Fibroblast of skin of right biceps (primary cell): ENCODE measurements around the gene FSTL5.
"Not testable (repeated sequence)": the region's sequence is repeated elsewhere in the genome, so short reads cannot be mapped to it uniquely, and the experiment has no call there.

ENCODE experiments used
- DNase-seq: peaks from one replicate; pipeline ENCODE4 v3.0.0-alpha.2; 2013

Gene FSTL5

GRCh38 chr4:161823450-161823849 is 340.4 kb downstream of the FSTL5 start:
- DNase-seq, result no peak

GRCh38 chr4:161822174-161822573 is 341.6 kb downstream of the FSTL5 start:
- no peak for DNase-seq

DNA sequence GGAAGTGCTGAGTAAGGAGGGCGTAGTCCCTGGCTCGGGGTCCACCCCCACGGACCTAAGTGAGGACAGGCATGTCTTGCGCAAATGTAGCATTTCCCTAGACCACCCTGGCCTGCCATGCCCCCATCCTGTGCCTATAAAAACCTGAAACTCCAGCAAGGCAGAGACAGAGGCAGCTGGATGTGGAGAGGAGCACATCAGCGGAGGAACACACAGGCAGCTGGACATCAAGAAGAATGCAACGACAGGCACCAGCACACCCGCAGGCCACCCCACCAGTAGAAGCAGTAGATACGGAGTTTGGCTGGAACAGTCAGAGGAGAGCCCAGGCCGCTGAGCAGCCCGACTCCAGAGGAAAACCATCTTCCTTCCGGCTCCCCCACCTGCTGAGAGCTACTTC is 345.9 kb downstream of the FSTL5 start:
- no peak for DNase-seq

DNA sequence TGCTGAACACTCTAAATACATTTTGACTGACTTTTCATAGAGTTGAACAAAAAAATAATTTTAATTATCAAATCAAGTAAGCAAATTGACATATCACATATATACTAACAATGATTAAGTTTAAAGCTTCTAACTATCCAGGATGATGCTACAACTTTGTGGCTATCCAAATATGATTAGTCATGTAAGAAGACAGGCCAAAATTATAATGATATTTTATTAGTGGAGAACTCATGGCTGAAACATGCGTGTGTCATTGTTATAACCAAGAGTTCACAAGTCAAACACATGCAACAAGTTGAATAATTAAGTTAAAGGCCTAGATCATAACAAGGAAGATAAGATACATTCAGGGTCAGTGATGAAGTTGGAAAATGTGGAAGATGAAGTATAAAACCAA is 346.8 kb downstream of the FSTL5 start:
- peak; percentile 1 for DNase-seq

GRCh38 chr4:161815841-161816240 is 348.0 kb downstream of the FSTL5 start:
- no peak for DNase-seq

- DNase-seq, result no peak
Observed at GRCh38 chr4:161813889-161814288, 349.9 kb downstream of the FSTL5 start.

- DNase-seq, result no peak
Observed at GRCh38 chr4:161813389-161813788, 350.4 kb downstream of the FSTL5 start.

DNA sequence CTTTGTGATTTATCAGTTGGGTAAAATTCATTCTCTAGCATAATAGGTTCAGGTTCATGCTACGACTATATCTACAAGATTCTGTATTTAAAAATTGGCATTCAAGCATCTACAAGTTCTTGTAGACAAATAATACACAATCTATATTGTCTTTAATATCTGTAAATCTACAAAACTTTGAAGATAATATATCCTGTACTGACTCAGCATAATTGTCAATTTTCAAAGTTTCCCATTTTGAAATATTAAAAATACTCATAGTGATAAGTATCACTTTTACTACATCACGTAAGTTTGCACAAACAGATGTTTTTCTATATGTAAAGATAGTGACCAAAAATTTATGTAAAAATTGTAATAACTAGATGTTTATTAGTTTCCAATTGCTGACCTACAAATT is 360.6 kb downstream of the FSTL5 start:
- no peak for DNase-seq

DNA sequence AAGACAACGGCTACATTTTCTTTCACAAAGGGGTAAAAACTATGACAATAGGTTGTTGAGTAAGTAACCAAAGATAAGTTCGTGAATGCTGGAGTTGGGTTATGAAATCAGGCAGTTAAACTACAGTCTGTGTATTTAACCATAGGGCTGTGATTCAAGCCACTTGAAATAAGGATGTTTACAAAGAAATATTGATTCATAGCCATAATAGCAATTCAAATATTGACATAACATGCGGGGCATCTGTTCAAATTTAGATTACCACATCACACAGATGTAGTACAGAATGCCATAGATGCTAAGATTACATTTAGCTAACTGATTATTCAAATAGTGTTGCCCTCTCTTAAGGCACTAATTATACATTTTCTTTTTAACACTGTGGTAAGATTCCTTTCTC is 364.1 kb downstream of the FSTL5 start:
- no peak for DNase-seq

DNA sequence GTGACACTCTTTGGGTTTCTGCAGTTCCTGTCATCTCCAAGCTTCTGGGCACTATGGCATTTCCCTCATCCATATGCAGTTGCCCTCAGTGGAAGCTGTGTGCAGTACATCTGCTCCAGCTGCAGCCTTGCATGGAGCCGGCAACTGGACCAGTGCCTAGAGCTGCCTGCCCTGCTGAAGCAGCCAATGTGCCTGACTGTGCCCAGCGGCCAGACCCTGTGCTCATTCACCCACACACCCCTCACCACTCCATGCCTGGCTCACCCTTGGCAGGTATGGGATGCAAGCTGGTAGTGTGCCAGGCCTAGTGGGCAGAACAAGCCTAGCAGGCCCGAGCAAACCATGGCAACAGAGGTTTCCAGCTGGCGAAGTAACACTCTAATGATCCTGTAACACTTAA is 370.8 kb downstream of the FSTL5 start:
- DNase-seq, result no peak

DNA sequence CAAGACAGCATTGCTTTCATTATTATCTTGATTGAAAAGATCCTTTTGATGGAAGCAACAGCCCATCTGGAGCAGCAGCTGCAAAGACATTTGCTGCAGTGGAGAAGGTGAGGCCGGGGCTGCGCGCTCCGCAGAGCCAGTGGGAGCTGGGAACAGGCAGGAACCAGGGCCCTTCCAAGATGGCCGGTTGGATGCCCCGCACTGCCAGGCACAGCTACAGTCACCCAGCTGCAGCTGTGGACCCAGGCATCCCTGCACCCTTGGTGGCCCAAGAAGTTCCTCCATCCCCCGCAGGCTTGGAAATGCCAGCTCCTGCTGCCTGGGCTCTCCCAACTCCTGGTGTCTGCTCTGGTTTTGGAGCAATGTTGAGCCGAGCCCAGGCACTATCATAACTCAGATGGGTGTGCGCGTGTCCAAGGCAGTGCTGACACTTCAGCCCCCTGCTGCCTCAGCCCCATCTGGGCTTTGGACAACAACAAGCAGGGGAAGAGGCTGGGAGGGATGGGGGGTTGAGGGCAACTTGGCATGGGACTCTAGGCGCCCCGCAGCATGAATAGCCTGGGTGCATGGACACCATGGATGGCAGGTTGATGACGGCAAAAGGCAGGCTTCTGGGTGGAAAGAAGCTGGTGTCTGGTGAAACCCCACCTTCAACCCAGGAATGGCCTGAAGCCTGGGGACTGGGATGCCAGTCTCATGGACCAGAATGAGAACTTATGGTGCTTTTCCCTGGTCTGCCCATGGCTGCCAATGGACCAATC is 371.8 kb downstream of the FSTL5 start:
- DNase-seq, result no peak

DNA sequence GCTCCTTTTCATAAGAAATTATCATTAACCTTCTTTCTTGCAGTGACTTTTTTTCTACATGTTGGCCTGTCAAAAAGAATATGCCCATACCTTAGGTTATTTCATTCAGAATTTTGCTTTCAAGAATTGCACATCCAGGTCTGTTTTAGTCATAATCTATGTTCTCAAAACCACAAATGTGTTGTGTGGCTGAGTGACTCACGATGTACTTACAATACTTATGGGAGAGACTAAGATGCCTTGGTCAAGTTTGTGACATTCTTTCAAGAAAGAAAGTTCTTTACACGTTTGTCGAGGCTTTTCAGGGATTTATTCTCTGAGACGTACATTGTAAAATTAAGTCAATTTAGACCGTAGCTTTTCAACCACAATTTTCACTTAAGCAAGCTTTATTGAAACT is 396.7 kb downstream of the FSTL5 start:
- DNase-seq, result peak; percentile 73

- peak; percentile 43 for DNase-seq
Observed at GRCh38 chr4:161762796-161763195, 401.0 kb downstream of the FSTL5 start.

- no peak for DNase-seq
Observed at GRCh38 chr4:161760008-161760407, 403.8 kb downstream of the FSTL5 start.

GRCh38 chr4:161758412-161758811 is 405.4 kb downstream of the FSTL5 start:
- not testable (repeated sequence) for DNase-seq

- no peak for DNase-seq
Observed at GRCh38 chr4:161728929-161729328, 434.9 kb downstream of the FSTL5 start.

DNA sequence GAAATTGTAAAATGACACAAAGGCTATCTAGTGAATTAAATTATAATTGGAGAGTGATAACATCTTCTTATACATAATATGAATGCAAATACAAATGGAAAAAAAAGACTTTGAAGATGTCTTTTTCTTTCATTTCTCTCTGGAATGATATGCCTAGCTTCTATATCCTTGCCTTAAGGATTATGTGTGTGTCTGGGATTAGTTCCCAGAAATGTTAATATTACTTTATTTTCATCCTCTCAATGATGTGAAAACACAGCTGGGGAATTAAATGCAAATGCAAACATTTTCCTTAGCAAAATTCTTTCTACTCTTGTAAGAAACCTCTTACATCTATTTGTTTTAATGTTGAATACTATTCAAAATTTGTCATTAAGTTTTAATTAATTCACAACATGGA is 441.9 kb downstream of the FSTL5 start:
- no peak for DNase-seq

DNA sequence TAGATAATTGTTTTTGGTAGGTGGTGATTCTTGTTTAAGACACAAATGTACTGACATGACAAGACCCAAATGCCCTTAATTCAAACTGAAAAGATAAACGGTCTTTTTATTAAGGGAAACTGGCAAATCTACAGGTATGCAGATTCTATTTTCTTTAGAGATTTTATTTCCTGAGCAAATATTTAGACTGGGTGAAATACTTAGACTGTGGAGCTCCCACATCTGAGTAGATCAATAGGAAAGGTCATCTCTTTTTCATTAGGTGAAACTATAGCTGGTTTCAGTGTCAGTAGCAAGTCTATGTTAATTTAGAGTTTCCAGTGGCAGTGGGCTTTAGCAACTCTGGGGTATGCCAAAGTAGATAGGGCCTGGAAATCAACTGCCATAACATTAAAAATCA is 446.7 kb downstream of the FSTL5 start:
- DNase-seq, result no peak

- DNase-seq, result peak; percentile 25
Observed at GRCh38 chr4:161714931-161715330, 448.9 kb downstream of the FSTL5 start.

DNA sequence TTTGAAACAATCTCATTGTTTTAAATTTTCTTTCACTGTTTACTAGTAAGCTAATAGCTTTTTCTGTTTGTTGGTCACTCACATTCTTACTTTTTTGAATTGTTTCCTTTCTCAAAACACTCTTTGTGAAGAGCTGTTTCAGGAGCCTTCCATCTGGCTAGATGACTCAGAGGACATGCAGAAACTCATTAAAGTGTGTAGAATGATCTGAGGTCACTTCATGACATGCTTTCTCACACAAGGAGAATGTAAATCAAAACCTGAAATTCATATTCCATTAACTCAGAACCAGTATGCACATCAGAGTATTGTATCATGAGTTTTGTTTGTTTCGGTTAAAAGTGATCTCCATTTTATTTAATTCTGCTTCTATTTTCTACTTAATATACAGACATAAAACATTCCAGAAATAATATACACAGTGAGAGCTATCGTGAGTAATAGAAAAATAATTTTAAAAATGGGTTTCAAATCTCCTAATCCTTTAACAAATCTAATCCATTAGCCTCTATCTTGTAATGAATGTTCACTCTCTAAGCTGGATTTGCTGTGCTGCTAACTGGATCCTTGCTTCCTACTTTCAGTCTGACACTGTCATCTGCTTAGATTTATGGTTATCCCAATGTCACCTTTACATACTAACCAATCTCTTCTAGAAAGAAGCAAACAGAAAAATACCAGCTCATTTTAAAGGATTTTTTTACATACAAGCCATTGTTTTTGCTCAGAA is 449.6 kb downstream of the FSTL5 start:
- DNase-seq, result peak; percentile 89

DNA sequence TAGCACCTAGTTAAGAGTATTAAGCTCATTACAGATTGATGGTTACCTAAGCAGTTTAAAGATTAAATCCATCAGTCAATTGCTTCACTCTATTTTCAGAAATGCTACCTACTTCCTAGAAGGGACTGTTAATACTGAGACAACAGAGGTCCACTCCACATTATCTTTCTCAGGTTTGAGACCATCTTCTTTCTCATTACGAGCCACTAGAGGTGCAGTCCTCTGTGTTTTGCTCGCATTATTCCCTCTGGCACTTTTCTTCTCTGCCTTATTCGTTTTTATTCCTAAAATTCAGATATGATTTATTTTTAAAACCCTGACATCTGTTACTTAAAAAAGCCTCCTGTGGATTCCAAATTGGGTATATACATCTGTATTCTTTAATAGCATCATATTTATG is 459.1 kb downstream of the FSTL5 start:
- no peak for DNase-seq

DNA sequence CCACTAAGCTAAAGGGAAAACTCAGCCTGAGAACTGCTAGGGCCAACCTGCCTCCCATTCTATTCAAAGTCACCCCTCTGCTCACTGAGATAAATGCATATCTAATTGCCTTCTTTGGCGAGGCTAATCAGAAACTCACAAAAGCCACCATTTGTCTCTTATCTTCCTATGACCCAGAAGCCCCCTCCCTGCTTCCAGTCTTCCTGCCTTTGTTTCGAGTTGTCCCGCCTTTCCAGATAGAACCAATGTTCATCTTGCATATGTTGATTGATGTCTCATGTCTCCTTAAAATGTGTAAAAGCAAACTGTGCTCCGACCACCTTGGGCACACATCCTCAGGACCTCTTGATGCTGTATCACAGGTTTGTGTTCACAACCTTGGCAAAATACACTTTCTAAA is 459.8 kb downstream of the FSTL5 start:
- DNase-seq, result no peak

GRCh38 chr4:161702287-161702686 is 461.5 kb downstream of the FSTL5 start:
- DNase-seq, result no peak

DNA sequence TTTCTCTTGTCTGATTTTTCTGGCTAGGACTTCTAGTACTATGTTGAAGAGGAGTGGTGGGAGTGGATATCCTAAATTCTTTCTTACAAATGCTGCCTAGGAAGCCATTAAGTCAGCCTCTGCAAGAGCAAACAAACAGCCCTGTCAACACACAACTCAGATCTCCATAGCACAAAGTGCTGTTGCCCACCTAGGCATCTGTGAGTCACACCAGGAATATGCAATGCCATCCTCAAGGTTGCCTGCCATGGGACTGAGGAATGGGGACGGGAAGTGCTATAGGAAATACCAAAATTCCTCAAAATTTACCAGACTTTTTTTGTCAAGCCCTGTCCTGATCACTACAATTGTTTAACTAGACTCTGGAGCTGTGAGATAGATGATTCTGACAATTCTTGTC is 466.9 kb downstream of the FSTL5 start:
- peak; percentile 4 for DNase-seq

- no peak for DNase-seq
Observed at GRCh38 chr4:161680146-161680545, 483.7 kb downstream of the FSTL5 start.
